K562 (cell line): ENCODE measurements around the gene ADORA1. TPM values are rescaled to one million over a fixed set of nuclear protein-coding genes. Genes with fewer than 3 reads are reported as not detected.

Experiments used
- ATAC-seq: fragments of 200-7000 bp; cut with Tn5 transposase; 3 replicates; pipeline ENCODE4 v1.9.1; 2020; ENCODE audit warnings: moderate library complexity
- BruUV-seq: library from RNA; stranded (reverse); fragments of 400-500 nt; replicated peaks from 2 replicates; lab custom pipeline; 2021; lab: Mats Ljungman, UMichigan
- CTCF ChIA-PET: fragments of 300-600 bp; formaldehyde crosslinking; extraction: SDS; loops from one replicate; lab custom pipeline; 2021; ENCODE audit warnings: low intra/inter-chr PET ratio; lab: Yijun Ruan, JAX
- POLR2A ChIA-PET: fragments of 300-600, 350-650 bp; sonication (Branson Sonifier 250); formaldehyde crosslinking; extraction: SDS; loops from one replicate; lab custom pipeline; 2021; ENCODE audit warnings: antibody characterized with exemption, inconsistent platforms; lab: Yijun Ruan, JAX
- DNase-seq, 4 experiments: peaks; one replicate each; pipeline versions ENCODE4 v3.0.0 to v3.0.0-alpha.2; 2011 to 2018; ENCODE audit warnings: low spot score in 3 of 4, mixed read lengths in 3 of 4; ENCODE audit errors: extremely low read depth in 1 of 4
- FAIRE-seq: peaks from 2 replicates; lab custom pipeline; 2011; peaks lifted over from hg19 to GRCh38; lab: Jason Lieb, UNC
- H2AFZ ChIP-seq: 2 replicates; pipeline ENCODE4 v1.6.0; 2011; ENCODE audit warnings: low read depth, low read length, control low read depth, inconsistent platforms
- H3K27ac ChIP-seq: fragments of 200-600 bp; 3 replicates; pipeline ENCODE4 v1.8.0; 2011; ENCODE audit warnings: low read depth, mild to moderate bottlenecking, control low read depth, inconsistent platforms, low read length, moderate library complexity, mixed read lengths; ENCODE audit errors: extremely low read depth
- H3K27me3 ChIP-seq, 2 experiments: fragments of 300-600 bp in 1 of 2; 2 replicates in 1 of 2; 3 replicates in 1 of 2; pipeline versions ENCODE4 v1.6.0 to v1.8.0; 2011; ENCODE audit warnings: inconsistent platforms in 2 of 2, low read length in 2 of 2, mild to moderate bottlenecking in 1 of 2, mixed read lengths in 1 of 2, moderate library complexity in 1 of 2; ENCODE audit not compliant: control insufficient read depth in 2 of 2, insufficient read depth in 2 of 2
- H3K36me3 ChIP-seq: fragments of 300-600 bp; 3 replicates; pipeline ENCODE4 v1.8.0; 2011; ENCODE audit warnings: mild to moderate bottlenecking, low read length, inconsistent platforms; ENCODE audit not compliant: control insufficient read depth, insufficient read depth
- H3K4me1 ChIP-seq, 2 experiments: fragments of 200-600 bp in 1 of 2; replicated peaks in 1 of 2; 2 replicates in 1 of 2; 3 replicates in 1 of 2; pipeline versions ENCODE4 v1.5.1 to v1.8.0; 2011; ENCODE audit warnings: inconsistent platforms in 2 of 2, low read length in 2 of 2, mild to moderate bottlenecking in 1 of 2, mixed read lengths in 1 of 2, moderate library complexity in 1 of 2; ENCODE audit not compliant: control insufficient read depth in 2 of 2, insufficient read depth in 2 of 2
- H3K4me2 ChIP-seq: 2 replicates; pipeline ENCODE4 v1.6.1; 2011; ENCODE audit warnings: low read length, control low read depth, inconsistent platforms, mixed read lengths; ENCODE audit not compliant: insufficient read depth
- H3K4me3 ChIP-seq: fragments of 200-600 bp; sonication (generic), shearing (Covaris generic); 2 replicates; pipeline ENCODE4 v1.5.1; 2016; ENCODE audit warnings: control low read depth, inconsistent platforms
- H3K79me2 ChIP-seq: fragments of 200-600 bp; 3 replicates; pipeline ENCODE4 v1.8.0; 2011; ENCODE audit warnings: low read length, inconsistent platforms; ENCODE audit not compliant: control insufficient read depth, insufficient read depth
- H3K9ac ChIP-seq, 2 experiments: 2 replicates each; pipeline versions ENCODE4 v1.6.0 to v1.6.1; 2011; ENCODE audit warnings: low read depth in 2 of 2, low read length in 2 of 2, control low read depth in 1 of 2, inconsistent platforms in 1 of 2, mild to moderate bottlenecking in 1 of 2, mixed read lengths in 1 of 2; ENCODE audit not compliant: insufficient read depth in 1 of 2
- H3K9me1 ChIP-seq: one replicate; pipeline ENCODE4 v1.6.0; 2011; ENCODE audit warnings: inconsistent platforms, mild to moderate bottlenecking, low read length, moderate library complexity; ENCODE audit not compliant: control insufficient read depth, insufficient read depth
- H3K9me3 ChIP-seq: replicated peaks from 2 replicates; pipeline ENCODE4 v1.5.1; 2011; ENCODE audit warnings: low read depth, low read length, inconsistent platforms; ENCODE audit not compliant: control insufficient read depth, insufficient read depth
- H4K20me1 ChIP-seq: replicated peaks from 2 replicates; pipeline ENCODE4 v1.6.1; 2011; ENCODE audit warnings: low read length, inconsistent platforms, mixed read lengths; ENCODE audit not compliant: control insufficient read depth, insufficient read depth
- BMI1 ChIP-seq: fragments of 150-350 bp; IDR thresholded peaks from 2 replicates; pipeline ENCODE4 v1.6.1; 2014; ENCODE audit warnings: low read length
- EGR1 ChIP-seq: fragments of 450-650 bp; conservative IDR thresholded peaks from 2 replicates; pipeline ENCODE4 v1.6.1; 2017; ENCODE audit warnings: mild to moderate bottlenecking
- RBM39 ChIP-seq: fragments of 200-400 bp; formaldehyde crosslinking; optimal IDR thresholded peaks from 2 replicates; pipeline ENCODE3; 2018; ENCODE audit warnings: low read depth, low read length
- SAFB ChIP-seq: fragments of 200-400 bp; formaldehyde crosslinking; IDR thresholded peaks from 2 replicates; pipeline ENCODE4 v1.6.1; 2017; ENCODE audit warnings: low read depth, low read length, borderline replicate concordance
- TSC22D4 ChIP-seq: fragments of 450-650 bp; IDR thresholded peaks from 2 replicates; pipeline ENCODE4 v1.6.1; 2016; ENCODE audit warnings: missing genetic modification characterization, missing biosample characterization, control low read depth
- ZNF174 ChIP-seq: fragments of 250-450 bp; sonication (Bioruptor Pico); IDR thresholded peaks from 2 replicates; pipeline ENCODE4 v1.4.0; 2020; ENCODE audit warnings: mild to moderate bottlenecking
- ZNF24 ChIP-seq: fragments of 450-650 bp; IDR thresholded peaks from 2 replicates; pipeline ENCODE4 v1.6.1; 2016
- ZNF324 ChIP-seq: fragments of 250-450 bp; sonication (Bioruptor Pico); IDR thresholded peaks from 2 replicates; pipeline ENCODE4 v1.4.0; 2020; ENCODE audit warnings: mild to moderate bottlenecking
- ZNF785 ChIP-seq: fragments of 250-450 bp; sonication (Bioruptor Pico); IDR thresholded peaks from 2 replicates; pipeline ENCODE4 v1.4.0; 2020; ENCODE audit warnings: mild to moderate bottlenecking
- WGBS: fragments of 100-300 bp; shearing (Covaris generic); methylation state at CpG from one replicate; pipeline ENCODE4 v1.1.6; 2016; ENCODE audit warnings: low coverage, mixed read lengths; ENCODE audit not compliant: insufficient coverage; ENCODE audit errors: missing lambda C conversion rate; 5-methylcytosine and 5-hydroxymethylcytosine counted together
- in situ Hi-C: fragments of 300-500 bp; cut with MboI; formaldehyde crosslinking; loops from 4 replicates; pipeline ENCODE4 v1.15.0; 2018; ENCODE audit warnings: inconsistent platforms, mixed read lengths
- intact Hi-C: fragments of 100-400 bp; cut with micrococcal nuclease; formaldehyde crosslinking; loops from 2 replicates; pipeline ENCODE4 v1.14.2; 2022
- polyA plus RNA-seq, 8 experiments: library from polyadenylated mRNA; depleted of rRNA in 4 of 8; stranded (reverse) in 5 of 8; unstranded in 3 of 8; fragments of >200 nt; fragmentation: Nextera tagmentation in 2 of 8; fragmentation: Illumina TruSeq in 1 of 8; extraction: Ambion mirVana in 2 of 8; extraction: Trizol in 1 of 8; gene quantifications; 2 replicates each; pipeline versions ENCODE4 v1.2.1 to v1.2.3, GENCODE V29; 2011 to 2014; ENCODE audit warnings: inconsistent platforms in 1 of 8, missing spikeins in 1 of 8
- total RNA-seq, 7 experiments: library from RNA; depleted of rRNA in 6 of 7; stranded (reverse); fragments of >200 nt in 6 of 7; fragmentation: Illumina TruSeq in 2 of 7; extraction: Trizol in 2 of 7; gene quantifications; 2 replicates each; pipeline versions ENCODE4 v1.2.1 to v1.2.3, GENCODE V29; 2011 to 2021; ENCODE audit warnings: low replicate concordance in 1 of 7
- TF ChIP-seq, protein P1 (sequence below): fragments of 450-650 bp; IDR thresholded peaks from one replicate; pipeline ENCODE4 v1.6.1; 2018; ENCODE audit warnings: mild to moderate bottlenecking, moderate library complexity; ENCODE audit not compliant: partially characterized antibody
- TF ChIP-seq, protein P2 (sequence below): sonication (generic); formaldehyde crosslinking; IDR thresholded peaks from 2 replicates; pipeline ENCODE4 v1.5.0; 2020; ENCODE audit warnings: missing genetic modification reagents
- TF ChIP-seq, protein P3 (sequence below): fragments of 250-450 bp; sonication (Bioruptor Pico); IDR thresholded peaks from 2 replicates; pipeline ENCODE4 v1.5.1; 2021; ENCODE audit warnings: mild to moderate bottlenecking
- TF ChIP-seq, protein P4 (sequence below): fragments of 250-450 bp; sonication (Bioruptor Pico); IDR thresholded peaks from 2 replicates; pipeline ENCODE4 v1.8.0; 2022; ENCODE audit warnings: inconsistent platforms
- TF ChIP-seq, protein P5 (sequence below), 3 experiments: fragments of 200-800 bp in 1 of 3; fragments of 250-450 bp in 1 of 3; fragments of 450-650 bp in 1 of 3; sonication (Bioruptor Pico) in 1 of 3; sonication (Bioruptor generic) in 1 of 3; formaldehyde crosslinking in 1 of 3; IDR thresholded peaks; 2 replicates each; pipeline versions ENCODE4 v1.6.1 to v1.8.0; 2016 to 2022; ENCODE audit warnings: mild to moderate bottlenecking in 2 of 3, missing genetic modification characterization in 2 of 3, missing compliant biosample characterization in 1 of 3, moderate library complexity in 1 of 3

ADORA1 gene
- total and polyA plus RNA-seq, 9 of the 15 experiments (the other 6 are each of a cell fraction or from before 2014, with no cell fraction given) = not detected

DNA sequence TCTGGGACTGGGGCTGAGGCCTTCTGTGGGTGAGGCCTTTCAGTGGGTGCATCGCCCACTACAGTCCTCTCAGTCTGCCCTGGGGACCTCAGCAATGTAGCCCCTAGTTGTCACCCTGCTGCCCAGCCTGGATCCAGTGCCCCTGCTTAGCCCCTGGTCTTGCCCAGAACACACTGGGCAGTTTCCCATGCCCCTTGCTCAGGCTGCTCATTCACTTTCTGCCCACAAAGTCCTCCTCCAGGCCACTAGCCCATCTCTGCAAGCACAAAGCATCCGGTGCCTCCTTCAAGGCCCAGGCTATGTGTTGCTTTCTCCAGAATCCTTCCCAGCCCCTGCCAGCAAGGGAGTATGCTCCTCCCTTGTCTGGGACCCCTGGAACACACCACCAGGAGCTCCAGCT lies 5.4 kb upstream of the ADORA1 start:
- no peak overlapping the region for H3K4me2 ChIP-seq
- no peak overlapping the region for H3K27ac ChIP-seq
- in situ Hi-C loops (no loop called here), intact Hi-C loops (no loop called here)
- H4K20me1 ChIP-seq = peaks cover 11% of the 10 kb centered on the region
- POLR2A ChIA-PET = no interaction called here
- peaks cover 0 to 5% of the 10 kb centered on the region in 2 experiments; a peak in 1 of 5 replicates for H3K4me1 ChIP-seq
- no TSS peak for BruUV-seq
- CTCF ChIA-PET = no interaction called here
- H3K9me3 ChIP-seq = no peaks in the 10 kb centered on the region
- ATAC-seq = no peak
- H3K36me3 ChIP-seq = no peaks in the 10 kb centered on the region
- no peak overlapping the region for H2AFZ ChIP-seq
- H3K9ac ChIP-seq = no peak overlapping the region; a peak in 1 of 4 replicates
- H3K9me1 ChIP-seq = no peaks in the 10 kb centered on the region
- no peak for FAIRE-seq
- H3K27me3 ChIP-seq = peaks cover 3 to 63% of the 10 kb centered on the region in 2 experiments; a peak in 3 of 5 replicates
- no peak overlapping the region for H3K4me3 ChIP-seq
- DNase-seq = no peak
- no peaks in the 10 kb centered on the region for H3K79me2 ChIP-seq
- 0% methylated on average over 2 of the region's 2 CpGs for WGBS
- TF ChIP-seq, protein P1, sequence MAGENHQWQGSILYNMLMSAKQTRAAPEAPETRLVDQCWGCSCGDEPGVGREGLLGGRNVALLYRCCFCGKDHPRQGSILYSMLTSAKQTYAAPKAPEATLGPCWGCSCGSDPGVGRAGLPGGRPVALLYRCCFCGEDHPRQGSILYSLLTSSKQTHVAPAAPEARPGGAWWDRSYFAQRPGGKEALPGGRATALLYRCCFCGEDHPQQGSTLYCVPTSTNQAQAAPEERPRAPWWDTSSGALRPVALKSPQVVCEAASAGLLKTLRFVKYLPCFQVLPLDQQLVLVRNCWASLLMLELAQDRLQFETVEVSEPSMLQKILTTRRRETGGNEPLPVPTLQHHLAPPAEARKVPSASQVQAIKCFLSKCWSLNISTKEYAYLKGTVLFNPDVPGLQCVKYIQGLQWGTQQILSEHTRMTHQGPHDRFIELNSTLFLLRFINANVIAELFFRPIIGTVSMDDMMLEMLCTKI = no peak
- TF ChIP-seq, protein P2, sequence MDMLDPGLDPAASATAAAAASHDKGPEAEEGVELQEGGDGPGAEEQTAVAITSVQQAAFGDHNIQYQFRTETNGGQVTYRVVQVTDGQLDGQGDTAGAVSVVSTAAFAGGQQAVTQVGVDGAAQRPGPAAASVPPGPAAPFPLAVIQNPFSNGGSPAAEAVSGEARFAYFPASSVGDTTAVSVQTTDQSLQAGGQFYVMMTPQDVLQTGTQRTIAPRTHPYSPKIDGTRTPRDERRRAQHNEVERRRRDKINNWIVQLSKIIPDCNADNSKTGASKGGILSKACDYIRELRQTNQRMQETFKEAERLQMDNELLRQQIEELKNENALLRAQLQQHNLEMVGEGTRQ (CRISPR knock-in tag) = no peak
- TF ChIP-seq, protein P3, sequence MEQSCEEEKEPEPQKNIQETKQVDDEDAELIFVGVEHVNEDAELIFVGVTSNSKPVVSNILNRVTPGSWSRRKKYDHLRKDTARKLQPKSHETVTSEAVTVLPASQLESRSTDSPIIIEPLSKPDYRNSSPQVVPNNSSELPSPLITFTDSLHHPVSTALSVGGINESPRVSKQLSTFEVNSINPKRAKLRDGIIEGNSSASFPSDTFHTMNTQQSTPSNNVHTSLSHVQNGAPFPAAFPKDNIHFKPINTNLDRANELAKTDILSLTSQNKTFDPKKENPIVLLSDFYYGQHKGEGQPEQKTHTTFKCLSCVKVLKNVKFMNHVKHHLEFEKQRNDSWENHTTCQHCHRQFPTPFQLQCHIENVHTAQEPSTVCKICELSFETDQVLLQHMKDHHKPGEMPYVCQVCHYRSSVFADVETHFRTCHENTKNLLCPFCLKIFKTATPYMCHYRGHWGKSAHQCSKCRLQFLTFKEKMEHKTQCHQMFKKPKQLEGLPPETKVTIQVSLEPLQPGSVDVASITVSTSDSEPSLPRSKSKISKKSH (CRISPR knock-in tag) = no peak
- no peak for TF ChIP-seq ZNF324
- TF ChIP-seq ZNF785 (CRISPR knock-in tag) = no peak
- no peak for TF ChIP-seq TSC22D4 (tag)
- no peak for TF ChIP-seq RBM39
- no peak for TF ChIP-seq EGR1
- TF ChIP-seq ZNF174 (CRISPR knock-in tag) = no peak
- TF ChIP-seq, protein P4, sequence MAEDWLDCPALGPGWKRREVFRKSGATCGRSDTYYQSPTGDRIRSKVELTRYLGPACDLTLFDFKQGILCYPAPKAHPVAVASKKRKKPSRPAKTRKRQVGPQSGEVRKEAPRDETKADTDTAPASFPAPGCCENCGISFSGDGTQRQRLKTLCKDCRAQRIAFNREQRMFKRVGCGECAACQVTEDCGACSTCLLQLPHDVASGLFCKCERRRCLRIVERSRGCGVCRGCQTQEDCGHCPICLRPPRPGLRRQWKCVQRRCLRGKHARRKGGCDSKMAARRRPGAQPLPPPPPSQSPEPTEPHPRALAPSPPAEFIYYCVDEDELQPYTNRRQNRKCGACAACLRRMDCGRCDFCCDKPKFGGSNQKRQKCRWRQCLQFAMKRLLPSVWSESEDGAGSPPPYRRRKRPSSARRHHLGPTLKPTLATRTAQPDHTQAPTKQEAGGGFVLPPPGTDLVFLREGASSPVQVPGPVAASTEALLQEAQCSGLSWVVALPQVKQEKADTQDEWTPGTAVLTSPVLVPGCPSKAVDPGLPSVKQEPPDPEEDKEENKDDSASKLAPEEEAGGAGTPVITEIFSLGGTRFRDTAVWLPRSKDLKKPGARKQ = no peak
- TF ChIP-seq, protein P5, sequence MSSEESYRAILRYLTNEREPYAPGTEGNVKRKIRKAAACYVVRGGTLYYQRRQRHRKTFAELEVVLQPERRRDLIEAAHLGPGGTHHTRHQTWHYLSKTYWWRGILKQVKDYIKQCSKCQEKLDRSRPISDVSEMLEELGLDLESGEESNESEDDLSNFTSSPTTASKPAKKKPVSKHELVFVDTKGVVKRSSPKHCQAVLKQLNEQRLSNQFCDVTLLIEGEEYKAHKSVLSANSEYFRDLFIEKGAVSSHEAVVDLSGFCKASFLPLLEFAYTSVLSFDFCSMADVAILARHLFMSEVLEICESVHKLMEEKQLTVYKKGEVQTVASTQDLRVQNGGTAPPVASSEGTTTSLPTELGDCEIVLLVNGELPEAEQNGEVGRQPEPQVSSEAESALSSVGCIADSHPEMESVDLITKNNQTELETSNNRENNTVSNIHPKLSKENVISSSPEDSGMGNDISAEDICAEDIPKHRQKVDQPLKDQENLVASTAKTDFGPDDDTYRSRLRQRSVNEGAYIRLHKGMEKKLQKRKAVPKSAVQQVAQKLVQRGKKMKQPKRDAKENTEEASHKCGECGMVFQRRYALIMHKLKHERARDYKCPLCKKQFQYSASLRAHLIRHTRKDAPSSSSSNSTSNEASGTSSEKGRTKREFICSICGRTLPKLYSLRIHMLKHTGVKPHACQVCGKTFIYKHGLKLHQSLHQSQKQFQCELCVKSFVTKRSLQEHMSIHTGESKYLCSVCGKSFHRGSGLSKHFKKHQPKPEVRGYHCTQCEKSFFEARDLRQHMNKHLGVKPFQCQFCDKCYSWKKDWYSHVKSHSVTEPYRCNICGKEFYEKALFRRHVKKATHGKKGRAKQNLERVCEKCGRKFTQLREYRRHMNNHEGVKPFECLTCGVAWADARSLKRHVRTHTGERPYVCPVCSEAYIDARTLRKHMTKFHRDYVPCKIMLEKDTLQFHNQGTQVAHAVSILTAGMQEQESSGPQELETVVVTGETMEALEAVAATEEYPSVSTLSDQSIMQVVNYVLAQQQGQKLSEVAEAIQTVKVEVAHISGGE (CRISPR knock-in tag; IDR thresholded peaks at IDR 0.05) = no peak
- TF ChIP-seq ZNF24 = no peak
- TF ChIP-seq SAFB = no peak
- TF ChIP-seq BMI1 = no peak
